Activated CD4-positive, alpha-beta T cell treated with anti-CD3 and anti-CD28 coated beads for 24 hours (primary cell): ENCODE measurements around the gene CCDC170.

Experiments
- DNase-seq, 2 donors: peaks; one replicate each; pipeline ENCODE4 v3.0.0-alpha.2; 2020; ENCODE audit warnings: low read depth in 2 of 2

Gene CCDC170

DNA sequence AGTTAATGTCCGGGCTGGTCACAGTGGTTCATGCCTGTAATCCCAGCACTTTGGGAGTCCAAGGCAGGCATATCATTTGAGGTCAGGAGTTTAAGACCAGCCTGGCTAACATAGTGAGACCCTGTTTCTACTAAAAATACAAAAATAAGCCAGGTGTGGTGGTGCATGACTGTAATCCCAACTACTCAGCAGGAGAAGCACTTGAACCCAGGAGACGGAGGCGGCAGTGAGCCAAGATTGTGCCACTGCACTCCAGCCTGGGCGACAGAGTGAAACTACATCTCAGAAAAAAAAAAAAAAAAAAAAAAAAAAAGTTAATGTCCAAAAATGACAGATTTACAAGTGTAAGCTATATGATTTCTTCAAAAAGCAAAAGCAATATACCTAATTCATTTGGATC is 124.9 kb downstream of the CCDC170 start:
- no peak for DNase-seq

DNA sequence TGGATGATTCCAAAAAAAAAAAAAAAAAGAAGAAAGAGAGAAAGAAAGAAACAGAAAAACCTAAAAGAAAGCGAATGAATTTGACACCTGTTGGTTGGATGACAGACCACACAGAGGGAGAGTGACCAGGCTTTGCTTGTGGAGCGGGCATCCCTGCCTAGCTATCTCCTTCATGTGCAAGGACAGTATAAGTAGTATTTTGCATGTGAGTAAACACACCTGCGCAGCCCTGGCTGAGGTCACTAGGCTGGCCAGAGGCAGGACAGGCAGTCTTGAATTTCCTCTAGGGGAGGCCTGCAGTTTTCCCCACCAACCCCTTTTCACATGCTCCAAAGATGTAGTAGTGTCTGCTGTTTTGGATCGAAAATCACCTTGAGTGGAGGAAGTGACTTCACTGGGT is 126.4 kb downstream of the CCDC170 start:
- no peak for DNase-seq

DNA sequence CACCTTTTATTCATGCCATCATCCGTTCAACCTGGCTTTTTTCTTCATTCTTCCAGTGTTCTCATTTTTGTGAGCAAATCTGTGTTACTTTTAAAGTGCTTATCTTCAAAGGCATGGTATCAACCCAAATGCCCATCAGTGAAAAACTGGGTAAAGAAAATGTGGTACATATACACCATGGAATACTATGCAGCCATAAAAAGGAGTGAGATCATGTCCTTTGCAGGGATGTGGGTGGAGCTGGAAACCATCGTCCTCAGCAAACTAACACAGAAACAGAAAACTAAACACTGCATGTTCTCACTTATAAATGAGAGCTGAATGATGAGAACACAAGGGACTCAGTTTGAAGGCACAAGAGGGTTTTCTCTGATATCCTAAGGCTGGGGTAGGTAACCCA is 130.3 kb downstream of the CCDC170 start:
- no peak for DNase-seq

DNA sequence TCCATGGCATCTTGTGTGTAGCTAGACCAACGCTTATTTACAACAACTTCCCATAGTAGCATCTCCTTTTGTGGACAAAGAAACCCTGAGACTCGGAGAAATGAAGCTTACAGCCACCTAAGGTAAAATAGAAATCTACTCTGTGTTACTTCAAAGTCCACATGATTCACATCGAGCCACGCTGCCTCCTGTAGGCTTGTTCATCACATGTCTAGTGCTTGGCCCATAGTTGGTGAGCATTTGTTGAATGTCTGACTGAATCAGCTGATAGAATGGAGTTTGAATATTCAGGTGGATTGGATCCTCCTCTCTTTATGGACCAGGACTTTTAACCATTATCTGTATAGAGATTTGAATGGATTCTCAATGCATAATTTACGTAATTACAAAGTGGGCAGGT is 130.7 kb downstream of the CCDC170 start:
- no peak for DNase-seq

DNA sequence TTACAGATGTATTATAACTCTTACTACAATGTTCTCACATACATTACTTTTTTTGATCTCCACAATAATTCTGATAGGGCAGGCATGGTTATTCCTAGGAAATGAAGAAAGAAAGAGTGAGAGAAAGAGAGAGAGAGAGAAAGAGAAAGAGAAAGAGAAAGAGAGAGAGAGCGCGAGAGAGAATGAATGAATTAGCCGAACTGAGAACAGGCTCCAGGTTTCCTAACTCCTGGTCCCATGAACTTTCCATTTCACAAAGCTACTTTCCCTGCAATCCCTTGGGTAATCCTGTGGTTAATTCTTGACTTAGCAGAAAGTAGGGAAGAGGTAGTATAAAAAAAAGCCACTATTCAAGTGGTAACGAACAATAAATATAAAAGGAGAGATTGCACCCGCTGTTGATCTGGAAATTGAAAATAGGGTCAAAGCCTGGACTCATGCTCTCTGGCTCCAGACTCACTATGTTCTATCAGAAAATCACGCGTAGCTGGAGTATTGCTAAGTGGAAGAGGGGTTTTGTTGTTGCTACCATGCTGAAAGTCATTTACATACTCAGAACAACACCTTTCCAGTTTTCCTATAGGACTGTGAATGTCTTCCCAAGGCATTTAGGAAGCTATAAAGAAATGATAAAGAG is 131.2 kb downstream of the CCDC170 start:
- DNase-seq = no peak

DNA sequence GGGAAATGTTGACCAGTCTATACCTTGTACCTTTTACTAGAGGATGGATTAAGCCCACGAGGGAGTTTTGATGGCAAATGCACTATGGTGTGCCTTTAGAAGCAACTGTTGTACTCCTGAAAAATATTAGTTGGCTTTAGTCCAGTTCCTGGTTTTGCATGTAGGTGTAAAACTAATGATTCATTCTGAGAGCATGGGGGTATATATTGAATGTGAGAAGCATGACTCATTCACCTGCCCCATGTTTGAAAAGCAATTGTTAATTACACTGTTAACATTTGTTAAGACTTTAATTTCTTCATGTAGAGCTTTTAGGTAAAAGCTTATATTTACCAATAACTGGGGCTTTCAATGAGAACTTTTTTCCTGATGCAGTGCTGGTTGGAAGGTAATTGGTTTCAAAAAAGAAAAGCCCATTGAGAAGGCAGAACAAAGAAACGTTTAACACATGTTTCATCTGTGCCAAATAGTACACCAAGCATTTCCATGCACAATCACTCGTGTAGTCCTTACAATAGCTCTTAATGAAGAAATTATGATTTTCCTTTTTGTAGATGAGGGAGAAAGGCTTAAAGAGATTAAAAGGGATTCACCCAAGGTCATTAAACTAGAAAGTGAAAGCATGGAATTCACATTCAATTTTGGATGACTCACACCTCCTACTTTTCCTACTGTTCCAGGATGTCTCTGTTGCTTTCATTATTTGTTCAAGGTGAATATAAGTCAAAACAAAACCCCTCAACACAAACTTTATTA is 134.1 kb downstream of the CCDC170 start:
- no peak for DNase-seq

DNA sequence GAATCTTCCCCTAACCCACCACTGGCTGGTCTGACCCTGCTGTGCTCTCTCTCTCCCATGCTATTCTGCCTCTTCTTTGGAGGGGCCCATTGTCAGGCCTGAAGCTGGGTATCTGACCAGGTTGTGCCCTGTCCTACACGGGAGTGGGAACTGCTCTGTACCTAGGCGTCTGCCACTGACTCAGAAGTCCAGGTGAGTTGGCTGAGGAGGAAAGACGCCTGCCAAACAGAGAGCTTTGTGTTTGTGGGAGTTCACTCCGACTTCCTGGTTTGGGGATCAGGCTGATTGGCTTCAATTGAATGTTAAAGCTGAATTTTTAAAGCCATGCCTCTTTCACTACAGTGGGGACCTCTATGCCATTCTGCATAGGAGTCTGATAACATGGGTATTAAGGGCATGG is 136.0 kb downstream of the CCDC170 start:
- no peak for DNase-seq

DNA sequence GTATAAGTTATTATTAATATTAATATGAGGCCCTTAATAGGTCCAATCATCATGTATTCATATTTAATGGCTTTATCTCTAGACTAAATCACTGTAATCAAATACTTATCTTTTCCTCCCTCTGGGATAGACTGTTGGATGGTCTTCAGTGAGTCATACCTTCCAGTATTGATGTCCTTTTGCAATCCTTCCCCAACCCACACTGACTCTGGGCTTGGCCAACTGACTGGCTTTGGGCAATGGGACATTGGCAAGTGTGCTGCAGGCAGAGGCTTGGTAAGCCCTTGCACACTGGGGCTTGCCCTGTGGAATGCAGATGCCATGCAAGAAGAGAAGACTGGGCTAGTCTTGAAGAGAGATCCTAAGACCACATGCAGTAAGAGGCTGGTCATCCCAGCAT is 136.6 kb downstream of the CCDC170 start:
- no peak for DNase-seq

DNA sequence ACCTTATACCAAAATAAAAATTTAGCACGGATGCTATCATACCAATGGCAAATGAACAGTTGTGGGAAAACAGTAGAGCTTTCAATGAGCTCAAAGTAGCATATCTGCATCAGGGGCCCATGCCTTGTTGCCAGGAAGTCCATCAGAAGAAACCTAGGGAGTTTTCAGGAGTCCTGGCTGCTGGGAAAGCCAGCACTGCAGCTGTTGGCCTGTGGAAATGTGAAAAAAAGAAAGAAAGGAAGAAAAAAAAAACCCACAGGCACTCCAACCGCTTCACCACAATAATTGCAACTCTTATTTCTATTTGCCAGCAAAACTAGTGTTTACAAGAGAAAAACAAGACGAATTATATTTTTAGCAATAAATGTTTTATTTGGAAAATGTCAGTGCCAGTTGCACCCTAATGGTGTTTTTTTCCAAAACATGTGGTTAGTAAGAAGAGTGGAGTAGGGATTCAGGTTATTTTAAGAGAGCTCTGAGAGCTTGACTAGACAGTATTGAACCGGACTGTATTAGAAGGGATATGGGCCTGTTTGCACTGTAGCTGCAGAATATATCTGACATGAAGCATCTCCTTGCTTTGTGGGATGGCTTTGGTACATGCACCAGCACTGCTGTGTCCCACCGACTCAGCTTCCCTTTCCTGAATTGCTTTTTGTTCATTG is 137.3 kb downstream of the CCDC170 start:
- DNase-seq = no peak

DNA sequence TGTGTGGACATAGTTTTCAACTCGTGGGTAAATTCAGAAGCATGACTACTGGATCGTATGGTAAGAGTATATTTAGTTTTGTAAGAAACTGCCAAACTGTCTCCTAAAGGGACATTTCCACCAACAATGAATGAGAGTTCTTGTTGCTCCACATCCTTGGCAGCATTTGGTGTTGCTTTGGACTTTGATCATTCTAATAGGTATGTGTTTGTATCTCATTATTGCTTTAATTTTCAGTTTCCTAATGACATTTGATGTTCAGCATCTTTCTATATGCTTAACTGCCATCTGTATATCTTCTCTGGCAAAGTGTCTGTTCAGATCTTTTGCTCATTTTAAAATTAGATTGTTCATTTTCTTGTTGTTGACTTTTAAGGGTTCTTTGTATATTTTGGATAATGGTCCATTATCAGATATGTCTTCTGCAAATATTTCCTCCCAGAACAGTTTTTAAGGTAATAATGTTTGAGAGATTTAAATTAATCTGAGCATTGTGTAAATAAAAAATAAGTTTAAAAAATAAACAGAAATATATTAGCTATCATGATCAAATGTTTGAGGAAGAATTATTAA is 138.7 kb downstream of the CCDC170 start:
- no peak for DNase-seq

DNA sequence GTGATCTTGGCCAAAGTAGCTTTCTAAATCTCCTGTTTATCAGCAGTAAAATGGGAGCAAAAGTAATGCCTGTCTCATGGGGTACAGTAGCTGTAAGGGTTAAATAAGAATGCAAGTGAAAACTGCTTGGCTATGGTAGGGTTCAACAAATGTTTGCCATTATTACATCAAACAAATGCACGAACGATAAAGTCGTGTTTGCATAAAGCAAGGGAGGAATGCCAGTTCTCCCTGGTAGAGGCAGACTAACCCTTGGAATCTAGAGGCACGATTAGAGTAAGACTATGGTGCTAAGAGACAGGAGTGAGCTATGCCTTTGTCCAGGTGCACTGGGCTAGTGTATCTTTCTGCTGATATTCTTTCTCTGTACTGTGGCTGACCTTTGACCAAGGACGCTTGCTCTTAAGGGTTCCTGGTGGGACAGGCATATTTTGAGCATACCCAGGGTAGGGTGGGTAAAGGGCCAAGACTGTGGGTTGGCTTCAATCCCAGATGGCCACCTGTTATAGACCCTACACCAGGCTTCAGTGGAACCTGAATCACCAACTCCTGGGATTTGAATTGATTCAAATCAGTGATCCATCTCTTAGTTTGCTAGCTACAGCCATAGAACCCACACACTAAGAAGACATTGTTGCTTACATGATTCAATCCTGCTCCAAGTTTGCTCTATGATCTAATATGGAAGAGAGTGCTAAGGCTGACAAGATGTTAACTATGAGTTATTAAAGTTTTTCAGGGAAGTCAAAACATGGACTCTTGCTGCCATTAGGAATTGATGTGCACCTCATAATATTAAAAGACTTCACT is 139.9 kb downstream of the CCDC170 start:
- DNase-seq = no peak

DNA sequence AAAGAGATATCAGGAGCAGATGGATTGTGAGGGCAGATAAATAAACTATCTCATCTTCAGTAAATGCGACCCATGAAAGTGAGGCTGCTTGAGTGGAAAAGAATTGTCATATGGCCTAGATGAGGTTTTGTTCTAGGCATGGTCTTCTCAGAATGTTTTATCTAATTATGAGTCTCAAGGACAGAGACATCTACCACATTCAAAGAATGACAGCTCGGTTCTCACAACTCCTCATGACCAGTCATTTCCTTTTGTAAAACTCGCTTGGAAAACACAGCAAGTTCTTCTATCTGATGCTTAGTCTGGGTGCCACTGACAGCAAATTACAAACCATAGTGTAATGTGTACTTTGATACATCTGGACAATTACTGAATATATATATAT is 140.5 kb downstream of the CCDC170 start:
- DNase-seq = no peak

DNA sequence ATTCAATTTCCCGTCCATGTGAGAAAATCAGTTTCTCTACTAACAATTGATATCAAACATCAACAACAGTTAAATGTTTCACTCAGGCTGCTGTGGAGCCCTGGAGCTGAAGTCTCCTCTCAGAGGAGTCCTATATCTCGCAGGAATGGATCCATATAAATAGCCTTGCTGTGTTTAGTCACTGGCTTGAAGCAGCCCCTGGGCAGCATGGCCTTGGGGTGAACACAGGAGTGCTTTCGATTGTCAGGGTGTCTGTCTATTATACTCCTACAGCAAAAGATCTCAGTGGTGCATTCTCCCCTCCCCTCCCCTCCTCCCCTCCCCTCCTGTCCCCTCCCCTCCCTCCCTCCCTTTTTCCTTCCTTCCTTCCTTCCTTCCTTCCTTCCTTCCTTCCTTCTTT is 141.9 kb downstream of the CCDC170 start:
- no peak for DNase-seq

DNA sequence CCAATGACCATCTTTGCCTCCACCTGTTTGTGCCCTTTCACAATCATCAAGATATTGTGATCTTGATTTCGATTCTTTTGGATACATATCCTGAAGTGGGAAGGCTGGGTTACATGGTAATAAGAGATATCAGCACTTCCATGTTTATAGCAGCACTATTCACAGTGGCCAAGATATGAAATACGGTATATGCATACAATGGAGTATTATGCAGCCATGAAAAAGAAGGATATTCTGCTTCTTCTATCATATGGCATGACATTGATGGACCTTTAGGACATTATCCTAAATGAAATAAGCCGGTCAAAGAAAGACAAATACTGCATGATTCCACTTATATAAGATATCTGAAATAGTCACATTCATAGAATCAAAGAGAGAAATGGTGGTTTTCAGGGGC is 144.0 kb downstream of the CCDC170 start:
- DNase-seq = no peak

DNA sequence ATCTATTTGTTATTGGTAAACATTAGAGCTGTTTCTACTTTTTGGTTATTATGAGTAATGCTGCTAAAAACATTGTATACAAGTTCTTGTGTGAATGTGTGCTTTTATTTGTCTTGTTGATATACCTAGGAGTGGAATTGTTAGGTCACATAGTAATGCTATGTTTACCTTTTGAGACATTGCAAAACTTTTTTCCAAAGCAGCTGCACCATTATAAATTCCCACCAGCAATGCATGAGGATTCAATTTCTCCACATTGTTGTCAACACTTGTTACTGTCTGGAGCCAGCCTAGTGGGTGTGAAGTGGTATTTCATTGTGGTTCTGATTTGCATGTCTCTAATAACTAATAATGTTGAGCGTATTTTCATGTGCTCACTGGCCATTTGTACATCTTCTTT is 145.9 kb downstream of the CCDC170 start:
- DNase-seq = no peak

DNA sequence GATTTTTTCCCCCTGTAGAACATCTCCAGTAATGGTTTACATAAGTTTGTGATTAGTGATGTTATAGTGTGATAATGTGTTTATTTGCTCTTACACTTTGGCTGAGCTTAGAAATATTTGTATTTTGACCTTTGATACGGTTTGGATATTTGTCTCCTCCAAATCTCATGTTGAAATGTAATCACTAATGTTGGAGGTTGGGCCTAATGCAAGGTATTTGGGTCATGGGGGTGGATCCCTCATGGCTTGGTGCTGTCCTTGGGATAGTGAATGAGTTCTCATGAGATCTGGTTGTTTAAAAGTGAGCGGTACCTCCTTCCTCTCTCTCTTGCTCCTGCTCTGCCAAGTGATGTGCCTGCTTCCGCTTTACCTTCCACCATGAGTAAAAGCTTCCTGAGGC is 147.2 kb downstream of the CCDC170 start:
- no peak for DNase-seq

DNA sequence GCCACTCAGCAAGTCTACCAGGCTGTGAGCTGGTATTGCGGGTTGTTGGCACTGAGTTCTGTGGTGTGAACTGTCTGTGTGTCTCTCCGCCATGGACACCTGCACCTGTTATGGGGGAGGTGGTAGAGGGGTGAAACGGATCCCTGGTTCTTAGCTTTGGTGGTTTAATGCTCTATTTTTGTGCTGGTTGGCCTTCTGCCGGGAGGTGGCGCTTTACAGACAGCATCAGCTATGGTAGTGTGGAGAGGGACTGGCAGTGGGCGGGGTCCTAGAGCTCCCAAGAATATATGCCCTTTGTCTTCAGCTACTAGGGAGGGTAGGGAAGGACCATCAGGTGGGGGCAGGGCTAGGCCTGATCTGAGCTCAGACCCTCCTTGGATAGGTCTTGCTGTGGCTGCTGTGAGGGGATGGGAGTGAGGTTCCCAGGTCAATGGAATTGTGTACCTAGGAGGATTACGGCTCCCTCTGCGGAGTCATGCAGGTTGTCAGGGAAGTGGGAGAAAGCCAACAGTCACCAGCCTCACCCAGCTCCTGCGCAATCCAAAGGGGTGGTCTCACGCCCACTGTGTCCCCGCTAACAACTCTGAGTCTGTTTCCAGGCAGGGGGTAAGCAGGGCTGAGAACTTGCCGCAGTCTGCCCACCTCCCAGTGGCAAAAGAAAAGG is 154.3 kb downstream of the CCDC170 start:
- DNase-seq = no peak

DNA sequence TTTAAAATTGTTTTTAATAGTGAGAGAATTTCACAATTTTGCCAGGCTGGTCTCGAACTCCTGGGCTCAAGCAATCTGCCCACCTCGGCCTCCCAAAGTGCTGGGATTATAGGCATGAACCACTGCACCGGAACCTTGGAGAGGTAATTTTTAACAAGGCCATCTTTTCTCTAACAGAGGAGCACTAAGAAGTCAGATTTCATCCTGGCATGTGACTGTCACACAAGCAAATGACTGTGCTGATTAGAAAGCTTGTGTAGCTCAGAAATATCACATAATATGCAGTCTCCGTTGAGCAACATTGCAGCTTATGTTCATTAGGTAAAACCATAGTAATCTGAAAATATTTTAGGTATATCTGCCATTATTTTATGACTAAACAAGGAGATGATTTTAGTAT is 156.0 kb downstream of the CCDC170 start:
- DNase-seq = no peak

DNA sequence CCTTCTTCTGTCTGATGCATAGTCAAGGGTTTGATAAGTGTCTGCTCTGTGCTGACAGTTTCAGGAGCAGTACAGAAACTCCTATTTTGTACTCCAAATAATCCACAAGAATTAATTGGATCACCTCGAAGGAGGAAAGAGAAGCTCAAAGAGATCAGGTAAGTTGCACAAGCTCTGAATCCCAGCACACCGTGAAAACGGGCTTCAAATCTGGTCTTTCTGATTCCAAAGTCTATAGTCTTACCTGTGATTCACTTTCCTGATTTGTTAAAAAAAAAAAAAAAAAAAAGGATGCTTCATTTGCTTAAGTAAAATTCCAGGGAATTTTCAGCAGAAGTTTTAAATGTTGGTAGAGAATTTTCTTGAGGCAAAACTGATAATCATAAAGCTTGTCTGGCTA is 157.8 kb downstream of the CCDC170 start:
- no peak for DNase-seq

DNA sequence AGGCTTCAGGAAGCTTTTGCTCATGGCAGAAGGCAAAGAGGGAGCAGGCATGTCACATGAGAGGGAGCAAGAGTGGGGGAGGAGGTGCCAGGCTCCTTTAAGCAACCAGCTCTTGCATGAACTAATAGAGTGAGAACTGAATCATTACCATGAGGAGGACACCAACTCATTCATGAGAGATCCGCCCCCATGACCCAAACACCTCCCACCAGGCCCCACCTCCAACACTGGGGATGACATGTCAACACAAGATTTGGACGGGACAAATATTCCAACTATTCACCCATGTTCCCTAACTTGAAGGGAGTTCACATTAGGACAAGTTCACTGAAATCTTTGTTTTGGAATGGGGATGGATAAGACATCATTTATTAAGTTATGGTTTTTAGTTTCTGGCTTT is 158.5 kb downstream of the CCDC170 start:
- DNase-seq = no peak

DNA sequence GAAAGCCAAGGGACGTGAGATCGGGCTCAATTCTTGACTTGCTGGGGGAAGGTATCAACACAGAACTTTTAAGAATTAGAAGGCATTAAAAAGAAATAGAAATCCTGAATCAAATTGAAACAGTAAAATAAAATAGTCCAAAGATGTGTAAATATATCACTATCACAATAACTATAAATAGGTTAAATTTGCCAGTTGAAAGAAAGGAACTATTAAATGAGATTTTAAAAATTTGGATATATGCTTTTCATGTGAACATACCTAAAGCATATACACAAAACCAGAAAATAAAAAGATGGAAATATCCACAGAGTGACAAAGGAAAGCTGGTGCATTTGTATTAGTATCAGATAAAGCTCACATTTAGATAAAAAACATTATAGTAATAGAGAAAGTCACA is 161.3 kb downstream of the CCDC170 start:
- no peak for DNase-seq

DNA sequence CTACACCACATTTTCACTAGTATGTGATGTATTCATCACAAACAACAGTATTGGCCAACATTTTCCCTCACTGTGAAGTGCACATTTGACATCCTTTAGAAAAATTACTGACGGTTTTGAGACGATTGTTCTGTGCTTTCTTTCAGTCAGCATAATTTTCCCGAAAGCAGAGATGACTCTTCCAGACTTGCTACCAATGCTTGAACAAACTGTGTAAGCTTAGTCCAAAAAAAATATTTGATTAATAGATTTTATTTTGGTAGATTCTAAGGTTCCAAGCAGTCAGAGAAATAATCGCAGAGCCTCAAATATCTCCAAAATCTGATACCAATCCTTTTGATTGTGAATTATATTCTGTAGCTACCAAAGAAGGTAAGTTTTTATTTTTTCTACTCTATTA is 162.6 kb downstream of the CCDC170 start:
- DNase-seq = no peak
